ENCODE results near the gene MDN1. TPM values are rescaled to one million over a fixed set of nuclear protein-coding genes. Genes with fewer than 3 reads are reported as not detected.
"Not testable (repeated sequence)": the region's sequence is repeated elsewhere in the genome, so short reads cannot be mapped to it uniquely, and the experiment has no call there.

MDN1 gene
- total and polyA plus RNA-seq, 2 of the 13 experiments (the other 11 are each of a cell fraction or from before 2014, with no cell fraction given), result 18.8 to 52.9 TPM

DNA sequence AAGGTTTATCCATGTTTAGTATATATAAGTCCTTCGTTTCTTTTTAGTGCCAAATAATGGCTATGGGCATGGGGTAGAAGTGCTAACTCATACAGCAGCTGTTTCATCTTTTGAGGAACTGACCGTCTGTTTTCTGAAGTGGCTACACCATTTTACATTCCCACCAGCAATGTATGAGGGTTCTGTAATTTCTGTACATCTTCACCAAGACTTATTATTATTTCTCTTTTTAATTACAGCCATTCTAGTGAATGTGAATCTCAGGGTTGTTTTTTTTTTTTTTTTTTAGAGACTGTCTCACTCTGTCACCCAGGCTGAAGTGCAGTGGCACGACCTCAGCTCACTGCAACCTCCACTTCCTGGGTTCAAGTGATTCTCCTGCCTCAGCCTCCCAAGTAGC lies 183.2 kb downstream of the MDN1 start:
- H4K20me1 ChIP-seq (ENCODE audit: insufficient read depth, low read length); in situ Hi-C loops (cut with HindIII; ENCODE audit: extremely low pct_ligation_motif_present, low pct_unique_long_range_greater_than_20kb); H3K4me2 ChIP-seq (ENCODE audit: low read depth, low read length); H3K9ac ChIP-seq (ENCODE audit: insufficient read depth, low read depth, low read length); H2AFZ ChIP-seq (ENCODE audit: low read length); H3K27ac ChIP-seq (ENCODE audit: extremely low read length, insufficient read depth, low read length); H3K9me3 ChIP-seq (ENCODE audit: low read length); intact Hi-C loops (cut with micrococcal nuclease; ENCODE audit: unreplicated experiment); BruUV-seq (replicated peaks); CTCF ChIA-PET (ENCODE audit: low intra/inter-chr PET ratio, low total read pairs); DNase-seq (ENCODE audit: low spot score); FAIRE-seq; H3K36me3 ChIP-seq (replicated peaks in 1 of 2; ENCODE audit: control insufficient read depth in 1 of 2, insufficient read depth in 2 of 2, low read length in 2 of 2); H3K4me3 ChIP-seq (replicated peaks in 1 of 3; ENCODE audit: insufficient read depth in 1 of 3, low read depth in 2 of 3, low read length in 3 of 3); ATAC-seq; H3K27me3 ChIP-seq (ENCODE audit: control insufficient read depth in 1 of 2, insufficient read depth in 2 of 2, low read length in 2 of 2): not testable (repeated sequence)
- POLR2A ChIA-PET, result interaction anchor here (0.7 kb wide), 1 partner anchor 326 kb away, joined by 3 read pairs; no protein-coding TSS in a partner anchor
- WGBS (ENCODE audit: low lambda C conversion rate), result 96% methylated on average over 3 of the region's 3 CpGs
- Histone ChIP-seq H3K79me2 (ENCODE audit: insufficient read depth, low read length) (peaks cover 15% of the 10 kb centered on the region), H3K4me1 (ENCODE audit: insufficient read depth, low read length) (peaks cover 13% of the 10 kb centered on the region)

DNA sequence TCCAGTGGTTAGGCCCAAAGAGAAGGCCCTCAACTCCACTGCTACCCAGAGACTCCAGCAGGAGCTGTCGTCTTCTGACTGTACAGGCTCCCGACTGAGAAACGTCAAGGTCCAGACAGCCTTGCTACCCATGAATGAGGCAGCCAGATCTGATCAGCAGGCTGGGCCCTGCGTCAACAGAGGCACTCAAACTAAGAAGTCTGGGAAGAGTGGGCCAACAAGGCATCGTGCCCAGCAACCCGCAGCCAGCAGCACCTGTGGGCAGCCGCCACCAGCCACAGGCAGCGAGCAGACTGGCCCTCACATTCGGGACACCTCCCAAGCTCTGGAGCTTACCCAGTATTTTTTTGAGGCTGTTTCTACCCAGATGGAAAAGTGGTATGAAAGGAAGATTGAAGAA lies 189.1 kb downstream of the MDN1 start:
- H3K27ac ChIP-seq (ENCODE audit: extremely low read length, insufficient read depth, low read length), result no peak overlapping the region
- H3K36me3 ChIP-seq (replicated peaks in 1 of 2; ENCODE audit: control insufficient read depth in 1 of 2, insufficient read depth in 2 of 2, low read length in 2 of 2), result no peaks in the 10 kb centered on the region; a peak in 1 of 5 replicates
- TF ChIP-seq, protein P1, sequence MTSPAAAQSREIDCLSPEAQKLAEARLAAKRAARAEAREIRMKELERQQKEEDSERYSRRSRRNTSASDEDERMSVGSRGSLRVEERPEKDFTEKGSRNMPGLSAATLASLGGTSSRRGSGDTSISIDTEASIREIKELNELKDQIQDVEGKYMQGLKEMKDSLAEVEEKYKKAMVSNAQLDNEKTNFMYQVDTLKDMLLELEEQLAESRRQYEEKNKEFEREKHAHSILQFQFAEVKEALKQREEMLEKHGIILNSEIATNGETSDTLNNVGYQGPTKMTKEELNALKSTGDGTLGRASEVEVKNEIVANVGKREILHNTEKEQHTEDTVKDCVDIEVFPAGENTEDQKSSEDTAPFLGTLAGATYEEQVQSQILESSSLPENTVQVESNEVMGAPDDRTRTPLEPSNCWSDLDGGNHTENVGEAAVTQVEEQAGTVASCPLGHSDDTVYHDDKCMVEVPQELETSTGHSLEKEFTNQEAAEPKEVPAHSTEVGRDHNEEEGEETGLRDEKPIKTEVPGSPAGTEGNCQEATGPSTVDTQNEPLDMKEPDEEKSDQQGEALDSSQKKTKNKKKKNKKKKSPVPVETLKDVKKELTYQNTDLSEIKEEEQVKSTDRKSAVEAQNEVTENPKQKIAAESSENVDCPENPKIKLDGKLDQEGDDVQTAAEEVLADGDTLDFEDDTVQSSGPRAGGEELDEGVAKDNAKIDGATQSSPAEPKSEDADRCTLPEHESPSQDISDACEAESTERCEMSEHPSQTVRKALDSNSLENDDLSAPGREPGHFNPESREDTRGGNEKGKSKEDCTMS (CRISPR knock-in tag; conservative IDR thresholded peaks at IDR 0.05), result no peak
- TF ChIP-seq, protein P2, sequence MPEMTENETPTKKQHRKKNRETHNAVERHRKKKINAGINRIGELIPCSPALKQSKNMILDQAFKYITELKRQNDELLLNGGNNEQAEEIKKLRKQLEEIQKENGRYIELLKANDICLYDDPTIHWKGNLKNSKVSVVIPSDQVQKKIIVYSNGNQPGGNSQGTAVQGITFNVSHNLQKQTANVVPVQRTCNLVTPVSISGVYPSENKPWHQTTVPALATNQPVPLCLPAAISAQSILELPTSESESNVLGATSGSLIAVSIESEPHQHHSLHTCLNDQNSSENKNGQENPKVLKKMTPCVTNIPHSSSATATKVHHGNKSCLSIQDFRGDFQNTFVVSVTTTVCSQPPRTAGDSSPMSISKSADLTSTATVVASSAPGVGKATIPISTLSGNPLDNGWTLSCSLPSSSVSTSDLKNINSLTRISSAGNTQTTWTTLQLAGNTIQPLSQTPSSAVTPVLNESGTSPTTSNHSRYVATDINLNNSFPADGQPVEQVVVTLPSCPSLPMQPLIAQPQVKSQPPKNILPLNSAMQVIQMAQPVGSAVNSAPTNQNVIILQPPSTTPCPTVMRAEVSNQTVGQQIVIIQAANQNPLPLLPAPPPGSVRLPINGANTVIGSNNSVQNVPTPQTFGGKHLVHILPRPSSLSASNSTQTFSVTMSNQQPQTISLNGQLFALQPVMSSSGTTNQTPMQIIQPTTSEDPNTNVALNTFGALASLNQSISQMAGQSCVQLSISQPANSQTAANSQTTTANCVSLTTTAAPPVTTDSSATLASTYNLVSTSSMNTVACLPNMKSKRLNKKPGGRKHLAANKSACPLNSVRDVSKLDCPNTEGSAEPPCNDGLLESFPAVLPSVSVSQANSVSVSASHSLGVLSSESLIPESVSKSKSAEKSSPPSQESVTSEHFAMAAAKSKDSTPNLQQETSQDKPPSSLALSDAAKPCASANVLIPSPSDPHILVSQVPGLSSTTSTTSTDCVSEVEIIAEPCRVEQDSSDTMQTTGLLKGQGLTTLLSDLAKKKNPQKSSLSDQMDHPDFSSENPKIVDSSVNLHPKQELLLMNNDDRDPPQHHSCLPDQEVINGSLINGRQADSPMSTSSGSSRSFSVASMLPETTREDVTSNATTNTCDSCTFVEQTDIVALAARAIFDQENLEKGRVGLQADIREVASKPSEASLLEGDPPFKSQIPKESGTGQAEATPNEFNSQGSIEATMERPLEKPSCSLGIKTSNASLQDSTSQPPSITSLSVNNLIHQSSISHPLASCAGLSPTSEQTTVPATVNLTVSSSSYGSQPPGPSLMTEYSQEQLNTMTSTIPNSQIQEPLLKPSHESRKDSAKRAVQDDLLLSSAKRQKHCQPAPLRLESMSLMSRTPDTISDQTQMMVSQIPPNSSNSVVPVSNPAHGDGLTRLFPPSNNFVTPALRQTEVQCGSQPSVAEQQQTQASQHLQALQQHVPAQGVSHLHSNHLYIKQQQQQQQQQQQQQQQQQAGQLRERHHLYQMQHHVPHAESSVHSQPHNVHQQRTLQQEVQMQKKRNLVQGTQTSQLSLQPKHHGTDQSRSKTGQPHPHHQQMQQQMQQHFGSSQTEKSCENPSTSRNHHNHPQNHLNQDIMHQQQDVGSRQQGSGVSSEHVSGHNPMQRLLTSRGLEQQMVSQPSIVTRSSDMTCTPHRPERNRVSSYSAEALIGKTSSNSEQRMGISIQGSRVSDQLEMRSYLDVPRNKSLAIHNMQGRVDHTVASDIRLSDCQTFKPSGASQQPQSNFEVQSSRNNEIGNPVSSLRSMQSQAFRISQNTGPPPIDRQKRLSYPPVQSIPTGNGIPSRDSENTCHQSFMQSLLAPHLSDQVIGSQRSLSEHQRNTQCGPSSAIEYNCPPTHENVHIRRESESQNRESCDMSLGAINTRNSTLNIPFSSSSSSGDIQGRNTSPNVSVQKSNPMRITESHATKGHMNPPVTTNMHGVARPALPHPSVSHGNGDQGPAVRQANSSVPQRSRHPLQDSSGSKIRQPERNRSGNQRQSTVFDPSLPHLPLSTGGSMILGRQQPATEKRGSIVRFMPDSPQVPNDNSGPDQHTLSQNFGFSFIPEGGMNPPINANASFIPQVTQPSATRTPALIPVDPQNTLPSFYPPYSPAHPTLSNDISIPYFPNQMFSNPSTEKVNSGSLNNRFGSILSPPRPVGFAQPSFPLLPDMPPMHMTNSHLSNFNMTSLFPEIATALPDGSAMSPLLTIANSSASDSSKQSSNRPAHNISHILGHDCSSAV (CRISPR knock-in tag; IDR thresholded peaks at IDR 0.05; ENCODE audit: borderline replicate concordance), result no peak
- TF ChIP-seq ETS1 (CRISPR knock-in tag; IDR thresholded peaks at IDR 0.05) (no peak), ZNF224 (CRISPR knock-in tag; IDR thresholded peaks at IDR 0.05) (no peak), HOXD1 (CRISPR knock-in tag; IDR thresholded peaks at IDR 0.05) (no peak)

More for the DNA sequence above, 189.1 kb downstream of the MDN1 start:
- in situ Hi-C loops (cut with HindIII; ENCODE audit: extremely low pct_ligation_motif_present, low pct_unique_long_range_greater_than_20kb), result no loop called here
- H3K27me3 ChIP-seq (ENCODE audit: control insufficient read depth in 1 of 2, insufficient read depth in 2 of 2, low read length in 2 of 2), result no peaks in the 10 kb centered on the region
- intact Hi-C loops (cut with micrococcal nuclease; ENCODE audit: unreplicated experiment), result no loop called here
- no peak overlapping the region for H3K4me2 ChIP-seq (ENCODE audit: low read depth, low read length)
- no peak for FAIRE-seq
- no peak overlapping the region for H3K9ac ChIP-seq (ENCODE audit: insufficient read depth, low read depth, low read length)
- H3K4me1 ChIP-seq (ENCODE audit: insufficient read depth, low read length), result peaks cover 7% of the 10 kb centered on the region
- H3K4me3 ChIP-seq (replicated peaks in 1 of 3; ENCODE audit: insufficient read depth in 1 of 3, low read depth in 2 of 3, low read length in 3 of 3), result no peak overlapping the region
- 80% methylated on average over 9 of the region's 9 CpGs for WGBS (ENCODE audit: low lambda C conversion rate)
- no peak overlapping the region for H2AFZ ChIP-seq (ENCODE audit: low read length)
- H3K79me2 ChIP-seq (ENCODE audit: insufficient read depth, low read length), result no peaks in the 10 kb centered on the region
- DNase-seq (ENCODE audit: low spot score), result no peak
- H3K9me3 ChIP-seq (ENCODE audit: low read length), result no peaks in the 10 kb centered on the region
- no peak for ATAC-seq
- POLR2A ChIA-PET, result no interaction called here
- CTCF ChIA-PET (ENCODE audit: low intra/inter-chr PET ratio, low total read pairs), result no interaction called here
- no TSS peak for BruUV-seq (replicated peaks)
- H4K20me1 ChIP-seq (ENCODE audit: insufficient read depth, low read length), result no peaks in the 10 kb centered on the region

All from HepG2 (cell line).